Hematopoietic multipotent progenitor cell treated with erythropoietin and hydrocortisone succinate and interleukin-3 and kit ligand, for 17 days (in vitro differentiated cells): Measurements from ENCODE around the gene GPC6.

Experiments
- DNase-seq: peaks from one replicate; pipeline ENCODE4 v3.0.0-alpha.2; 2015; ENCODE audit warnings: low spot score

The GPC6 gene

DNA sequence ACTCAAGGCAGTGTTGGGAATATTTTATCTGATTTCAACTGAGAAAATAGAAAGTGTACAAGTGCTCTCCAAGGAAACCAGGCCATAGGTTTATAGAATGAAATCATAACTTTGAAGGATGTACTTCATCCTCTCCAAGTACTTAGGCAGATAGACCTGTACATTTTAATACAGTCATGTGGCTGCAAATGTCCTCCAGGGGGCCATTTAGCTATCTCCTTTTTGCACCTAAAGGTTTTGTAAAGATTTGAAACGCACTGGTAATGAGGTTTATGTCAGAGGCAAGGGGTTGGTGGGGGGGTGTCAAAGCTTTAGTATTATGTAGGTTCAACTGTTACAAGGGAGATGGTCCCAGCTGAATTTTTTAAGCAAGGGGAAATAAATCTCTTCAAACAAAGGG is 888.4 kb downstream of the GPC6 start:
- no peak for DNase-seq

- no peak for DNase-seq
Observed at GRCh38 chr13:94119360-94119936, 892.8 kb downstream of the GPC6 start.

- DNase-seq = no peak
Observed at GRCh38 chr13:94120878-94121277, 894.3 kb downstream of the GPC6 start.

DNA sequence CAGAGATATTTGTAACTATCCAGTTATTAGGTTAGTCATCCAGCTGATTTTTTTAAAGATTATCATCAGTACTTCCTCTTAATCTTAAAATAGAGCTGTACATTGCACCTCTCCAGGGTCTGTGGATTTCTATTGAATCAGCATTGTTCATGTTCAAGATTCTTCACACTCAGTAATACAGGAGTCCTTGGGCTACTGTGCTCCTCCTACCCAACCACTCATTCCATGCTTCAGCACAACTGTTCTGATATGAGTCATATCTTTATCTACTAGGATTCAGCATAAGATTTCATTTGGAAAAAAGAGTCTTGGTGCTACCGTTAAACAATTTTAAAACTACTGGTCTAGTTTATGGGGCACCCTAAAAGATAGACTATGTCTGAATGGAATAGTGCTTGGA is 895.1 kb downstream of the GPC6 start:
- DNase-seq = no peak

DNA sequence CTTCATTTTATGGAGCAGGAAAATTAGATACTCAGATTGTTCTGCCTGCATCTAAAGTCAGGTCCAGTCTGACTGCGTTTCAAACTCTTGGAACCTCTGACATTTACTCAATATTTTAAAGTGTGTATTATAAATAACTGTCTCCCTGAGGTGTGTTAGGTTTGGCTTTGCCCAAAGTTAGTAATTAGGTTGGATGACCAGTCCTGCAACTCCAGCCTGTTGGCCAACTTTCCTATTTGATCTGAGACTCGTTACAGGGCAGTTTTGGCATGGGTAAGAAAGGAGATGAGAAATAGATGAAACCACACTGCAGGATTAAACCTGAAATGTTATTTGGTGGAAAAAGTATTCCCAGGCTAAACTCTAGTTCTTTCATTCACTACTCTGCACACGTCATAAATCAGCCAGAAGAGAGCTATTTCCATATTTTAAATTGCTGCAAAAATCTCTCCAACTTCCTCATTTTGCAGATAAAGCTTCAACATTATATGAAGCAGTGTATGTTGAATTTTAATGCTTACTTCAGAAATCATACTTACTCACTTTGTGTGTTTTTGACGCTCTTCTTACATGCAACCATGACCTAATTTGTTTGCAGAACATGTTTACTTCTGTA is 895.8 kb downstream of the GPC6 start:
- DNase-seq = no peak

- no peak for DNase-seq
Observed at GRCh38 chr13:94123557-94123956, 897.0 kb downstream of the GPC6 start.

- DNase-seq = no peak
Observed at GRCh38 chr13:94128430-94128829, 901.8 kb downstream of the GPC6 start.

GRCh38 chr13:94129490-94129894 is 902.9 kb downstream of the GPC6 start:
- no peak for DNase-seq

- DNase-seq = no peak
Observed at GRCh38 chr13:94138831-94139230, 912.2 kb downstream of the GPC6 start.

- no peak for DNase-seq
Observed at GRCh38 chr13:94139393-94139995, 912.9 kb downstream of the GPC6 start.

GRCh38 chr13:94140027-94140426 is 913.4 kb downstream of the GPC6 start:
- no peak for DNase-seq

GRCh38 chr13:94140511-94140910 is 913.9 kb downstream of the GPC6 start:
- no peak for DNase-seq

GRCh38 chr13:94143624-94144350 is 917.2 kb downstream of the GPC6 start:
- no peak for DNase-seq

DNA sequence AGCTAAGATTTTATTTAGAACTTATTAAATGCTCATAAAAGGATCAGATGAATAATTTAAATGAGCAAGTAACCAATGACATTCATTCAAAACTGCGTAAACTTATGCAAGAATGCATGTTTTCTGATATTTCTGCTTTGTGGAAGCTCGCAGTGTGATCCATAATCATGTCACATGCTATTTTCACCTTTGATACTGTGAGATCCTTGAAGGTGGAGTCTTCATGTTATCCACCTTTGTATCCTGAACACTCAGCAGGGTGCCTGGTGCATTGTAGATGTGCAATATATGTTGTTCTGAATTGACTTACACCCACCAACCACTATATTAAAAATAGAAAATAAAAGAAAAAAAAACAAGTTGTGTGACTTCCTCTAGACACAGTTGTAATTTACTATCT is 919.4 kb downstream of the GPC6 start:
- DNase-seq = no peak

DNA sequence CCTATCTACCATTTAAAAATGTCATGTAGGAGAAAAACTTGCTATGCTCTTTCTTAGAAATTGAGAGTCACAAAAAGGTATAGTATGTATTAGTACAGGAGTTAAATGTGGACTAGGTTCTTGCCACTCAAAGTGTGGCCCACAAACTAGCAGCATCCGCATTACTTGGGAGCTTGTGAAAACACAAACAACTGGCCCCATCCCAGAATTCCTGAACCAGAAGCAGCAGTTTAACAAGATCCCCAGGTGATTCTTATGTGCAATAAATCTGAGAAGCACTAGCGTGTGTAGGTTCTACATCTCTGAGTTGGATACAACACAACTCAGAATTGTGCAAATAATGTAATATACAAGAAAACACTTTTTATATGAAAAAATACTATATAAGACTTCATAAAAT is 927.0 kb downstream of the GPC6 start:
- DNase-seq = no peak

DNA sequence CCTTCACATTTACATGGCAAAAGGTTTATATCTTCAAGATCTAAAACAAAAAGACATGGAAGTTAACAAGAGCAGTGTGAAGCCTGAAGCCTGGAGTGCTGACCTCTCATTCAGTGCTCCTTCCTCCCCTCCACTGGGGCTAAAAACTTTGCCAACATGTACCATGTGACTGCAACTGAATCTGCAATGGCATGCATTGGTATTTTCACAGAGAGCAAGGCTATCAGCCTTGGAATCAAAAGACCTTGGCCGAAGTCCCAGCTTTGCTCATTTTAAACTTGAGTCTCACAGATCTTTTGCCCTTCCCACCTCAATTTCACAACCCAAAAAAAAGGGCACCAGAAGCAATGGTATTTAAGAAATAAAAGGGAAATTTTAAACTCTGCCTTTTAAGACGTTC is 927.8 kb downstream of the GPC6 start:
- no peak for DNase-seq

DNA sequence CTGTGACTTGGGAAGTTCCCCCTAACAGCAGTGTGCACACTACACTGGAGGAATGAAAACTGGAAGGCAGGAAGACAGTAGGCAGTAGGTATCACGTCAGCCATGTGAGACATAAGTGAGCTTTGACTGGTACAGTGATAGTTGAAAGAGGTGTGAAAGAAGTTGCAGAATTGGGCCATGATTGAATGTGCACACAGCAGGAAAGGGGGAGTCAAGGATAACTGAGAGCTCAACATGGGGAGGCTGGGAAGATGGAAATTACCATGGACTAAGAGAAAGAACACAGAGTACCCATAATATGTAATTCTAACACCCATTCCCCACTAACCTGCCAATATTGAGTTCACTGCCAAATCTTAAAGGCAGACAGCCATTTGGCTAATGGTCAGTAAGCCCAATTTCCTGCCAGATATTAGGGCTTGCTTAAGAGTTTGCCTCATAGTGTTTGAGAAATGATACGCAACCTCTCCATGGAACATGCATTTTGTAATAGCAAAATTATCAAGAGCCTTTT is 931.2 kb downstream of the GPC6 start:
- DNase-seq = no peak

DNA sequence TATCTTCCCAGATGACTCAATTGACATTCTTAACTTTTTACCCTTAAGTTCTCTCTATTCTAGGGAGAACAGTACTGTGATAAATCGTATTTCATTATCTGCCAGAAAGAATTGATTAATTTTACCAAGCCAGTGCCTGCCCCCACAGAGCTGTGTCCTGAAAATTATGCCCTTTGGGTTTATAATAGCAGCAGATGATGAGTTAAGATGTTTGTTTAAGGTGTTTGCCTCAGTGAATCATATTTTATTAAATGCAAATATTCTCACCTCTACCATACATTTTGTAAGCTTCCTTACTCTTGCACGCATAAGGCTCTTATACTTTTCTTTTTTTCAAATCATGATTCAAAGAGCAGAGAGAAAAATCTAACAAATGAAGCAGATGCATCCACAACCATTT is 934.3 kb downstream of the GPC6 start:
- no peak for DNase-seq

DNA sequence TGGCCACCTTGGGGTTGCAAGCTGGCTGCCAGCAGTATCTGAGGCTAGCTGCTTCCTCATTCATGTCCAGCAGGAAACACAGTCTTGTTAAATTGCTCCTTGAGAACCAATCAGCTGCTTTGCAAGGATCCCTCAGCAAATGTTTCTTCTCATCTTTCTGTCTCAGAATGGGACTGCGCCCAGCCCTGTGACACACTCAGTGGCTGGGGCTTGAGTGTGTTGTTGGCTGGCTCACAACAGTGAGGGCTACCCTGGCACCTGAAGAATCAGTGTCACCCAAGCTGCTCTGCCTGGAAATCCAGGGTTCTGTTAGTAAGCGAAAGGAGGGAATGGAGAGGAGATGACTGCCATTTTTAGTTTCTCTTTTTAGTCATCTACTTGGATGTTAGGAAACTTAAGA is 935.7 kb downstream of the GPC6 start:
- no peak for DNase-seq

DNA sequence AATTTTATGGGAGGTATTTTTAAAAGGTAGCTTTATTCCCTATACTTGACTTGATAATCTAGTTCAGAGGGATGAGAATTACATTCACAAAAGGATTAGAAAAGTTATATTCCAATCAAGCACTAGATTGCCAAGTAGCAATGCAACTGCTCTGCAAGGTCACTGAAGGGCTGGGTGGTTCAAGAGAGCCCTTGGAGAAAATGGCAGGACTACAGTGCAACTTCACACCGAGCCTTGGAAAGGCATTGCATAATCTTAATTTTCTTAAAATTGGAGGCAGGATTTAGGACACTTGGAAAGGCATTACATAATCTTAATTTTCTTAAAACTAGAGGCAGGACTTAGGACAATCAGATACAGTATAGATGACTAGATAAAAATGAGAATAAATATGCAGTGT is 936.9 kb downstream of the GPC6 start:
- no peak for DNase-seq

- no peak for DNase-seq
Observed at GRCh38 chr13:94168783-94169453, 942.3 kb downstream of the GPC6 start.

DNA sequence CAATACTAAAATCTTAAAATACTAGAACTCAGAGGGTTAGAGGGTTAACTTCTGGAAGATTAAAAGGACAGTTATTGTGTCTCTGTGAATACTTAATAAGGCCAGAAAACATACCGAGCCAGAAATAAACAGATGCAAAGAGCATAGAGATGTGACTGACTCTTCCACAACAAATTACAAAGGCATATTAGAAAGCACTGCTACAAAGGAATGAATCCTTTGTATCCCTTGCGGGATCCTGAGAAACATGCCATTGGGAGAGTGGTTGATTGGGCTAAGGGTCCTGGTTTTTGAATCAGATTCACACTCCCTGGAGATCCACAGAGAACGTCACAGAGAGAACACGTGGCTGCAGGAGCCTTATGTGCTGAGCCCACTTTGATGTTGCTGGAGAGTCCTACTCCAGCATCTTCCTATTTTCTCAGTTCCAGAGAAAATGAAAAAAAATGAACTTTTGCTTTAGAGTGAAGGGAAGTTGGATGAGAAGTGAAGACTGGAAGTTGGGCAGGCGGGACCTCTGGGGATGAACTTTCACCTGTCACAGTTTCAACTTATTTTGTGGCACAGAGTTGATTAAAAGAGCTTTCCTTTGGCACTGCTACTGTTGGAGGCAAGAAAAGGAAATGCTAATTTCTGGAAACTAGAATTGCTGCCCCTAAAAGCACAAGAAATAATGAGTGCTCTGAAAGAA is 943.0 kb downstream of the GPC6 start:
- DNase-seq = no peak
